Caki2 (cell line): Measurements from ENCODE around the gene DSTN. TPM values are rescaled to one million over a fixed set of nuclear protein-coding genes. Genes with fewer than 3 reads are reported as not detected.

Source experiments
- DNase-seq: peaks from one replicate; pipeline ENCODE4 v3.0.0-alpha.2; 2015; ENCODE audit warnings: low read depth
- in situ Hi-C: cut with HindIII; loops from 2 replicates; pipeline ENCODE4 v1.10.0; 2016; ENCODE audit warnings: low sequenced_read_pairs, low pct_unique_long_range_greater_than_20kb, mixed read lengths
- total RNA-seq: library from RNA; depleted of rRNA; stranded (reverse); fragments of >200 nt; shearing (Covaris generic); gene quantifications from 2 replicates; pipeline ENCODE4 v1.2.3, GENCODE V29; 2014; ENCODE audit warnings: low replicate concordance

The DSTN gene
- total RNA-seq, 1 experiment from 2014 or later, result 935 TPM

DNA sequence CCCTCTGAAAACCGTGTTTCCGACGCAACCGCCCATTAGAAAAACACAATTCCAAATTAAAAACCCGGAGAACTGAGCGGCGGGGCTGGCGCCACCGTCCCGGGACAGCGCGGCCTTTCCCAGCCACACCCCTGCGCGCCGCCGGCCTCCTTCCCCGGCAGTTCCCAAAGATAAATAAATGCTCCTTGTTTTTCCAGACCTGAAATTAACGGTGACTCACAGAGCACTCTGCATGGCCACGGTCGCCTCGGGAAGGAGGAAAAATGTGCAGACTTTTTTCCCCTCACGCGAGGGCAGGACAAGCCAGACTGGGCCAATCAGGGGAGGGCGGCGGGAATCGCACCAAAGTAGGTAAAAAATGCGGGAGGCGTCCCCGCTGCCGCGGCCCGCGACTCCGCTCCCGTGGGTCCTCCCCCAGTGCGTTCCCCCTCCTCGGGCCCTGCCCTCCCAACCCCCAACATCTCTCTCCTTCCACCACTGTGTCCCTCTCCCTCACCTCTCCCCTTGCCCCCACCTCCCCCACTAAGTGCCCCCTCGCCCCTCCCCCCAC is 828 bp upstream of the DSTN start:
- peak; percentile 99 for DNase-seq
- in situ Hi-C loops, result no loop called here

DNA sequence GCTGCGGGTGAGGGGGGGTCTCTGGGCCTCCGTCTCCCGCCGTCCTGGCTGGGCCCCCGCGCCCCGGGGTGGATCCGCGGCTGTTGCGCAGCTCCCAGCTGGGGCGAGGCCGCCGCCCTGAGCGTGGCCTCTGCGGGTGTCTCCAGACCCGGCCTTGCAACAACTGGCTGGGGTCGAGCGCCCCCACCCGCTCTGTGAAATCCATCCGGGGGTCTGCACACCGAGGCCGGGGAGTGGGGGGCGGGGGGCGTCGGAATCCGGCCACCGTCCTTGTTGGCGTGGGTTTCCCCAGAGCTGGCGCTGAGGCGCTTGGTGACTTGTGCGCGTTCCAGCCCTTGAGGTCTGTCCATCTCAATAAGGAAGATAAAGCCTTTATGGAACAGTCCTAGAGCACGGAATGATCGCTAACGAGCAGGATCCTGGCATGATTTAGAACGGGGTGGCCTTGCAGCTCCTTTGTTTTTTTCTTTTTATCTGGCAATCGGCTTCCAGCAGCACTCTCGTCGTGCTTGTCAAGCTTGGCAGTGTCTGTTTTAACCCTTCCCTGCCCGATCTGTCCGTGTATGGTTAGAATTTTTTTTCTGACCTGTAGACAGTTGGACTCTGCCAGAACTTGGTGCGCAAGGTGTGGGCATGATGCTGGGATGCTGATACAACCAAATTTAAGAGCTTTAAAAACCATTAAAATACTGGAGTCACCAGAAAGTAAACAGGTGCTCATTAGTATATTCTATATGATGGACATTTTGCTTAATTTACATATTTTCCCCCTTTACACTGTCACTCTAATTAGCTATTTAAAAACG is 675 bp downstream of the DSTN start:
- peak; percentile 68 for DNase-seq
- in situ Hi-C loops, result no loop called here

DNA sequence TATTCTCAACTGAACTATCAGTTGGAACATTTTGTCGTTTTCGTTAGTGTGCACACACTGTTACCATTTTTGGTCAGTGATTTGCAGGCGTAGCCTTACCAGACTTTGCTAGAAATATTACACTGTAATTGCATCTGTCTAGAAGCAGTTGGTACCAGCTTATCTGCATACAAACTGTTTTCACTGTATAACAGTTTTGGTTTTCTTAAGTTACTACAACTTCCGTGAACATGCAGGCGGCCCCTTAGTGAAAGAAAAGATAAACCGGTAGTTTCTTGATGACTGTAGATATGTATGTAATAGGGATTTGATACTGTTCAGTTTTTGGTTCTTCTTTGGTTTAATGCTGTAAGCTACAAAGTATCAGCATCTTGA is 1.3 kb downstream of the DSTN start:
- in situ Hi-C loops, result no loop called here
- no peak for DNase-seq

DNA sequence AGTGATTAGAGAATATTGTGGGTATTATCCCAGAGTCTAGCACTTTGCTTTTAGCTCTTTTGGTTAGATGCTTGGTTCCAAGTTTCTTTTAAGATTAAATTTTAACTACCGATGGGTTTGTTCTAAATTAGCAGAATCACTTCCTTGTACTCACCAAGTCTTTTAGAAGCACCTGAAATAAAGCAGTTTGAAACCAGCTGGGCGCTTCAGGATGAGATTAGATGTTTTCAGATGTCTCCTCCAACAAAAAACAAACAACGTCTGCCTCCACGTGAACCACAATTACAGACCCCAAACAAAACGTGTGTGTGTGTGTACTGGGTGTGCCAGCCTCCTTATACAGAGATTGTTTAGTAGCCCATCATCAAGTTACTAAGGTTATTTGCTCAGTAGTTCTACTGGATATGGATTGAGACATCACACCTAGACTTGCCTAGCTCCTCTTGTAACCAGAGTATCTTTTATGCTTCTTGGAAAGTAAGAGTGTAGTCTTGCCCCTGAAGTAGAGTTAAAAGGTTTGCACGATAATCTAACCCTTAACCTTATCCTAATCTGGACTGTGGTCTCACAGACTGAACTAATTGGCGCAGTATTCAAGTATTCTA is 2.3 kb downstream of the DSTN start:
- DNase-seq, result peak; percentile 66
- in situ Hi-C loops, result no loop called here

DNA sequence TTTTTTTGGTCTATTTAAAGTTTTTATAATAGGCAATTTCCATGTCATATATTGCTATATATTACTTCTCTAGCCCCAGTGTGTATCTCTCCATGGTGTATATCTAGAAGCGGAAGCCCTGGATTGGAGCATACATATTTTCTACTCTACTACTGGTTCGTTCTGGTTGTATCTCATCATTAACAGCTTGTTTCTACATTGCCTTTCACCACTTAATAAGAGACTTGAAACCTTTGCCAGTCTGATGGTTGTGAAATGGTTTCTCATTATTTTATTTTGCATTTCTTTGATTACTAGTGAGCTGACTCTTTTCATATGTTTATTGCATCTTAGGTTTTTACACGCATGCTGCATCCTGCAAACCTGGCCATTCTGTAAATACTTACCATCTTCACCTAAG is 3.6 kb downstream of the DSTN start:
- no peak for DNase-seq
- in situ Hi-C loops, result no loop called here

DNA sequence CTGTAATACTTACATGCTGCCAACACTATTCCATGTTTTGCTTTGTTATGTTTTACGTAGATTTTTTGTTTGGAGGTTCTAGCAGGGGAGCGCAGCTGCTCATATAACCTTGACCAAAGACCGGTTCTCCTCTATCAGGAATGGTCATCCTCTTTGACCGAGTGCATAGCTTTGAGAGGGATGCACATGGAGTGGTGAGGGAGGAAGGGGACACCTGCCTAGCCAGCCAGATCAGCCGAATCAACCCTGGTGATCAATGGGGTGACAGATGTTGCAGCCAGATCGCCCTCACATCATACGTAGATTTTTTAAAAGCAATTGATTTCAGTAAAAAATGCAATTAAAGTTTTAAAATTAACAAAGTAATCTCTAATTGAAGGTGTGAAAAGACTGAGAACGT is 6.3 kb downstream of the DSTN start:
- no peak for DNase-seq
- in situ Hi-C loops, result no loop called here

DNA sequence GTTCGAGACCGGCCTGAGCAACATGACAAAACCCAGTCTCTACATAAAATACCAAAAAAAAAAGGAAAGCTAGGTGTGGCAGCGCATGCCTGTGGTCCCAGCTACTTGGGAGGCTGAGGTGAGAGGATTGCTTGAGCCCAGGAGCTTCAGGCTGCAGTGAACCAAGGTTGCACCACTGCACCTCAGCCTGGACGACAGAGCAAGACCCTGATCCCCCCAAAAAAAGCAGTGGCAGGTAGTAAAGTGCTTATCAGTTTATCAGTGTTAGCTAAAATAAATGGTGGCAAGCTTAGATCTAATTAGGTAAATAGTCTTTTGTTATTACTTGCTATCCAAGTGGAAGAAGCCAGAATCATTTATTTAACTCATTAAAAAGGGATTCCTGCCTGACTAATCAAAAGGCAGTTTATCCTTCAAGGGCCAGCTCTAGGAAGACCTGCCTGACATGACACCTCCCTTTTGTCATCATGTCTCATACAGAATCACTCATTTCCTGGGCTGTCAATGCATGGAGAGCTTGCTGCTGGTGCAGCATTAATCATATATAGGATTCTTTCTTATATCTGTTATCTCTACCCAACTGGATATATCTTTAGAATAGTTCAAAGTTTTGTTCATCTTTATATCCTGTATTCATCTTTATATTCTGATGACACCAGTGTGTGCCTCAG is 9.6 kb downstream of the DSTN start:
- no peak for DNase-seq
- in situ Hi-C loops, result no loop called here

DNA sequence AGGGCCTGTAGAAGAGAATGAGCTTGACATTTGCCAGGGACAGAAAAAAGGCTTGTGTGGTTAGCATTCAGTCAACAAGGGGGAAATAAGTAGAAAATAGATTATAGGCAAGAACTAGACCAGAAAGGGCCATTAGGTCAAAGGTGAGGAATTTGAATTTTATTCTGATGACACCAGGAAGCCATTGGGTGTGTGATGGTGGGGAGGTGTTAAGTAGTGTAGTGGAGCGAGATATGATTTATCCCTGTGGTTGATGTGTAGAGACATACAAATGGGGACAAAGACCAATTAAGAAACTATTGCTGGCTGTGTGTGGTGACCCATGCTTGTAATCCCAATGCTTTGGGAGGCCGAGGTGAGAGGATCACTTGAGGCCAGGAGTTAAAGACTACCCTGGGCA is 11.0 kb downstream of the DSTN start:
- DNase-seq, result peak; percentile 45
- in situ Hi-C loops, result no loop called here

DNA sequence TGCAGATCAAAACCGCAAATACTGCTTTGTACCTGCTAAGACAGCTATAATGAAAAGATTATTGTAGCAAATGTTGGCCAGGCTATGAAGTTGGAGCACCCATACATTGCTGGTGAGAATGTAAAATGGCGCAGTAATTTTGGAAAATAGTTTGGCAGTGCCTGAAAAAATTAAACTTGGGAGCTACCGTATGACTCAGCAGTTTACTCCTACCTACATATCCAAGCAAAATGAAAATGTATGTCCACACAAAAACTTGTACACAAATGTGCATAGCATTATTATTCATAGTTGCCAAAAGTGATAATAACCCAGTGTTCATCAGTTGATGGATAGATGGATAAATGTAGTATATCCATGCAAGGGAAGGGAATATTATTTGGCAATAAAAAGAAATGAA is 13.3 kb downstream of the DSTN start:
- in situ Hi-C loops, result no loop called here
- no peak for DNase-seq

DNA sequence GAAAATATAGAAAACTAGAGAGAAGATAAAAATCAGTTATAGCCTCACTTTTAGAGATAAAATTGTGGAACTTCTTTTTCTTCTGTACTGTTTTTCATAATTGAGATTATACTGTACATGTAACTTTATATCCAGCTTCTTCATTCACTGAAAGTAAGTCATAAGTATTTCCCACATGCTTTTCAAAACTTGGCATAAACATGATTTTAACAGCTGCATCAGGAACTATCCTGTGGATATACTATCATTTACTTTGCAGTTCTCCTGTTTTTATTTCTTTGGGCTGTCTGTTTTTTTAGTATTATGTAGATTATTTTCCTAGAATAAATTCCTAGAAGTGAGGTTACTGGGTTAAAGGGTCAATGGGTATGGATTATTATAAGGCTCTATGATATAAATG is 14.8 kb downstream of the DSTN start:
- in situ Hi-C loops, result no loop called here
- no peak for DNase-seq

DNA sequence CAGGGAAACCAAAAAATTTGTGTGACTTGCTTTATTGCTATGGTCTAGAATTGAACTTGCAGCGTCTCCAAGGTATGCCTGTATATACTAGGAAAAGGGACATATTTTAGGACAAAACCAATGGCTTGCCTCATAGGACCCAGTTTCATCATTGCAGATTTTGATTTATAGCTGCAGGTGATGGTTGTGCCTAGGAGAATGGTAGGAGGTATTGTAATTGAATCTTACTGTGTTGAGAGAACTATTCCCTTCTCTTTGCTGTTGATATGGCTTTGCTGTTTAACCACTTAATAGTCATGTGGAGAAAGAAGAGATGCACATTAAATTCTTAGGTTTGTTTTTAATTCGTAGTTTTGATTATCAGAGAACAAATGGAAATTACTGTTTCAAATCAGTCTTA is 16.4 kb downstream of the DSTN start:
- no peak for DNase-seq
- in situ Hi-C loops, result no loop called here

DNA sequence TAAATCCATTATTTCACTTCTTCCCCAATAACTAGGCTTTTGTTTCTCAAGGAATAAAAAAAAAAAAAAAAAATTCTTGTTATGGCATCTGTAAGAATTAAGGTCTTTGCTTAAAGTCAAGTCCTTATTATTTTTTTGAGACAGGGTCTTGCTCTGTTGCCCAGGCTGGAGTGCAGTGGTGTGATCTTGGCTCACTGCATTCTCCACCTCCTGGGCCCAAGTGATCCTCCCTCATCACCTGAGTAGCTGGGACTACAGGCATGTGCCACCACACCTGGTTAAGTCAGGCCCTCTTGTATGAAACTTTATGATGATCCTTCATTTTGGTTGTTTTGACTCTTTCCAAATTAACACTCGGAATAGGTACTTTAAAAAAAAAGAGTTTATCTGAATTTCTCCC is 17.3 kb downstream of the DSTN start:
- DNase-seq, result no peak
- in situ Hi-C loops, result no loop called here

DNA sequence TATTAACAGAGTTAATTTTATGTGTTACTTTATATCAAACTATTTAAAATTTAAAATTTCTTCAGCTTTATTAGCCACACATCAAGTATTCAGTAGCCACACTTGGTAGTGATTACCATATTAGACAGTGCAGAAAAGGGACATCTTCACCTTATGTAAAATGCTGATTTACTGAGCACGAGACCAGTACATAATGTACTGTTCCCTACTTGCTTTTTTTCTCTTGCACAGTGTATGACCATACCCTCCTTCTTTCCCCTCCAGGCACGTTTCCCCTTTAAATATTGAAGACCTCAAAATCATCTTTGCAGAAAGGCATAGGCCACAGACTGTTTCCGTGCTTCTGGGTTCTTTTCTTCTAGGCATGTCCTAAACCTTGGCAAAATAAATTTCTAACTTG is 17.9 kb downstream of the DSTN start:
- in situ Hi-C loops, result no loop called here
- no peak for DNase-seq

DNA sequence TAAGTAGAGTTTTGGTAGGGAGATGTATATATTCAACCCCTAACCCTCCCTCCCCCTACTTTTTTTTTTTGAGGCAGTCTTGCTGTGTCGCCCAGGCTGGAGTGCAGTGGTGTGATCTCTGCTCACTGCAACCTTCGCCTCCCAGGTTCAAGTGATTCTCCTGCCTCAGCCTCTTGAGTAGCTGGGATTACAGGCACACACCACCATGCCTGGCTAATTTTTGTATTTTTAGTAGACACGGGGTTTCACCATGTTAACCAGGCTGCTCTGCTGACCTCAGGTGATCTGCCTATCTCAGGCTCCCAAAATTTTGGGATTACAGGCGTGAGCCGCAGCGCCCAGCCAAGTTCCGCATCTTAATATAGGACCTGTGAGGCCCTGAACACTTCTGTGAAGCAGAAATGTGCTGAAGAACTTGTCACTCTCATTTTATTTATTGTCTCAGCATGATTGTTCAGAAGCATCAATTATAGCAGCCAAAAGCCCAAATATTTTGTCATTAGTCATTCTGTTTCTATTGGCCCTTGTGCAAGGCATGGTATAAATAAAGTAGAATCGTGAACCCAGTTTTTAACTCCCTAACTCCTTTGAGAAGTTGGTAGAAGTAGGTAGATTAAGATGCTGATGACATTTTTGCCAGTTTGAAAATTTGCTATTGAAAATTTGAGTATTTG is 19.4 kb downstream of the DSTN start:
- in situ Hi-C loops, result no loop called here
- DNase-seq, result no peak

DNA sequence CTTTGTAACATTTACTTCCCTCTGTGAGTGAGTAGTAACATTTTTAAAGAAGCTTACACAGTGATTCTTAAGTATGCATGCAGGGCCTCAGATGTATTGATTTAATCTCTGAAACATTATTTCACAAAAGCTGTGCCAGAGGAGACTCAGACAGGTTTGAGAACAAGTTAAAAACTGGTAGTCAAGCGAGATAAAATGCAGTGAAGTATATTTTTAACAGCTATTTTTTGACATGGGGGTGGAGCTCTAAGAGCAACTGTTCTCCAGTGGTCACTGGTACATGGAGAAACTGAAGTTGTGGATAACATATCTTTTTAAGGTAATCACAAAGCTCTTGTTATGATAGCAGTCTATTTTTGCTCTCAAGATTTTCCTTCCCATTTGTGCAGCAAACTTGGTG is 20.4 kb downstream of the DSTN start:
- in situ Hi-C loops, result loop anchor here (5.0 kb wide), 1 partner anchor 48 kb away; no protein-coding TSS in a partner anchor
- DNase-seq, result no peak

DNA sequence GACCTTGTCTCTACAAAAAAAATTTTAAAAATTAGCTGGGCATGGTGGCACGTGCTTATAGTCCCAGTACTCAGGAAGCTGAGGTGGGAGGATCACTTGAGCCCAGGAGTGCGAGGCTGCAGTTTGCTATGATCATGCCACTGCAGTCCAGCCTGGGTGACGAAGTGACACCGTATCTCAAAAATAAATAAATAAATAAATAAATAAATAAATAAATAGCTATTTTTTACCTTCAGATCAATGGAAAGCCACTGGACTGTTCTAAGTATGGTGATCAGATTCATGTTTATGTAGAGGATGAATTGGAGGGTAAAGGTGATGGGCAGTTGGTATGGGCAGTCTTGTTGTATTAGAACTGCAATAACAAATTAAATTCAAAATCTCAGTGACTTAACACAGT is 24.0 kb downstream of the DSTN start:
- DNase-seq, result no peak
- in situ Hi-C loops, result loop anchor here (5.0 kb wide), 1 partner anchor 52 kb away; no protein-coding TSS in a partner anchor

DNA sequence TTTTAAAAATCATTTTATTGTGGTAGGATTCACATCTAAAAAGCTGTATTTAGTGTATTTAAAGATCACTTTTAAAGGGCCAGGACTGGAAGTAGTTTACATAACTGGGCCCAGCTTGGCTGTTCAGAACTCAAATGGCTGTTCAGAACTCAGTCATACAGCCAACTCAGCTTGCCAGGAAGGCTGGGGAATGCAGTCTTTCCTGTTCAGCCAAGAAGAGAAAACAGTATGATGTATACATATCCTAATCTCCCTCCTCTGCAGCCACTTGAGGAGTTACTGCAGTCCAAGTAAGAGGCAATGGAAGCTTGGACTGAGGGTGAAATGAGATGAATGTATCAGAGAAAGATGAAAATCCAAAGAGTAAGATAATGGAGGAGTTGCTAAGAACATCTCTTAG is 24.6 kb downstream of the DSTN start:
- no peak for DNase-seq
- in situ Hi-C loops, result loop anchor here (5.0 kb wide), 1 partner anchor 52 kb away; no protein-coding TSS in a partner anchor

DNA sequence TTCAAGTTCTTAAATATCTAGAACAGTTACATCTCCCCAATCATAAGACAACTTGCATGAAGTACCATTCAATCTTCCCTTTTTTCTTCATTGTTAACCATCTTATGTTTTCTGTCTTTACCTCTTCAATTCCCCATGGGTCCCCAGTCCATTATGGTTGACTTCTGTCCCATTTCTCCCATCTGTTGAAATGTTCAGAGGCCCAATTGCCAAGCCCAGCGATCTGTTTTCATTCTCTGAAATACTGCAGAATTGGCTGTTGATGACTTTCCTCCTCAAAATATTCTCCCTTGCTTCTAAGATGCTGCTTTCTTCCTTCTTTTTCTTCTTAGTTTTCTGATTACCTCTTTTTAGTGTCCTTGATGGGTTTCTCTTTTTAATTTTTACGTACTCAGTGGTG is 26.0 kb downstream of the DSTN start:
- in situ Hi-C loops, result no loop called here
- DNase-seq, result no peak
